ENCODE measurements around the gene PCYT2.

DNA sequence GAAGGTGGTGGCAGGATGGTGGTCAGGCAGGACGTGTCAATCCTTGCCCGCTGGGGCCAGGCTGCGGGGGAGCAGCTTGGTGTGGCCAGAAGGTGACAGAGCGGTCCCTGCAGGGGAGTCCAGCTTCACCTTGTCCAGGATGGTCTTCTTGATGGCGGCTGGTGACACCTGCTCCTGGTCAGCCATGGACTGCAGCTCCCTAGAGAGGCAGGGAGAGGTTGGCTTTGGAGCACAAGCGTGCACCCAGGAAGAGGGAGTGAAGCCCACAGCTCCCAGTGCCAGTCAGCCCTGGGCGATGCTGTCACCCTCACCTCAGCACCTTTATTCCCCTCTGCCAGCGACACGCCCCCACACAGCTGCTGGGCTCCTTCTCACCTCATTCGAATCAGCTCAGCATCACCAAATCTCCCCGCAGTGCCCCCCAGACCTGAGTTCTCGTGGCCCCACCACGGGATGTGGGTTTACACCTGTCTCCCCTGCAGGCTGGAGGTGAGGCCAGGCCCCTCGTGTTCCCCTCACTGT is 22.0 kb upstream of the PCYT2 start:
- TF ChIP-seq, protein P1, sequence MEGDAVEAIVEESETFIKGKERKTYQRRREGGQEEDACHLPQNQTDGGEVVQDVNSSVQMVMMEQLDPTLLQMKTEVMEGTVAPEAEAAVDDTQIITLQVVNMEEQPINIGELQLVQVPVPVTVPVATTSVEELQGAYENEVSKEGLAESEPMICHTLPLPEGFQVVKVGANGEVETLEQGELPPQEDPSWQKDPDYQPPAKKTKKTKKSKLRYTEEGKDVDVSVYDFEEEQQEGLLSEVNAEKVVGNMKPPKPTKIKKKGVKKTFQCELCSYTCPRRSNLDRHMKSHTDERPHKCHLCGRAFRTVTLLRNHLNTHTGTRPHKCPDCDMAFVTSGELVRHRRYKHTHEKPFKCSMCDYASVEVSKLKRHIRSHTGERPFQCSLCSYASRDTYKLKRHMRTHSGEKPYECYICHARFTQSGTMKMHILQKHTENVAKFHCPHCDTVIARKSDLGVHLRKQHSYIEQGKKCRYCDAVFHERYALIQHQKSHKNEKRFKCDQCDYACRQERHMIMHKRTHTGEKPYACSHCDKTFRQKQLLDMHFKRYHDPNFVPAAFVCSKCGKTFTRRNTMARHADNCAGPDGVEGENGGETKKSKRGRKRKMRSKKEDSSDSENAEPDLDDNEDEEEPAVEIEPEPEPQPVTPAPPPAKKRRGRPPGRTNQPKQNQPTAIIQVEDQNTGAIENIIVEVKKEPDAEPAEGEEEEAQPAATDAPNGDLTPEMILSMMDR (conservative IDR thresholded peaks at IDR 0.05), result no peak
- no peak for TF ChIP-seq ZFX (IDR thresholded peaks at IDR 0.05)
